MCF 10A (cell line): Measurements from ENCODE around the gene MTMR4. TPM values are rescaled to one million over a fixed set of nuclear protein-coding genes. Genes with fewer than 3 reads are reported as not detected.
A peak's percentile ranks its signal among the peaks of the same experiment; 100 is the strongest.

Experiments used
- BruUV-seq: library from RNA; stranded (reverse); fragments of 400-500 nt; replicated peaks from 2 replicates; lab custom pipeline; 2021; lab: Mats Ljungman, UMichigan
- CTCF ChIA-PET: fragments of 300-600 bp; sonication (Branson Sonifier 250); formaldehyde crosslinking; extraction: SDS; loops from one replicate; lab custom pipeline; 2021; ENCODE audit warnings: antibody characterized with exemption, inconsistent platforms; lab: Yijun Ruan, JAX
- POLR2A ChIA-PET: fragments of 300-600, 350-650 bp; sonication (Branson Sonifier 250); formaldehyde crosslinking; extraction: SDS; loops from one replicate; lab custom pipeline; 2020; ENCODE audit warnings: antibody characterized with exemption, inconsistent platforms; lab: Yijun Ruan, JAX
- DNase-seq: peaks from one replicate; pipeline ENCODE4 v3.0.0-alpha.2; 2018; ENCODE audit not compliant: unreplicated experiment
- H3K27ac Mint-ChIP-seq: one replicate; pipeline ENCODE4 v1.8.0; 2022; ENCODE audit warnings: mild to moderate bottlenecking, low read depth, mixed read lengths; ENCODE audit not compliant: unreplicated experiment
- H3K27me3 Mint-ChIP-seq: one replicate; pipeline ENCODE4 v1.8.0; 2022; ENCODE audit warnings: mixed read lengths; ENCODE audit not compliant: insufficient read depth, unreplicated experiment
- H3K36me3 Mint-ChIP-seq: one replicate; pipeline ENCODE4 v1.8.0; 2022; ENCODE audit warnings: mild to moderate bottlenecking, moderate library complexity, mixed read lengths; ENCODE audit not compliant: insufficient read depth, unreplicated experiment
- H3K4me1 Mint-ChIP-seq: one replicate; pipeline ENCODE4 v1.8.0; 2022; ENCODE audit warnings: mixed read lengths; ENCODE audit not compliant: insufficient read depth, unreplicated experiment
- H3K4me3 Mint-ChIP-seq: one replicate; pipeline ENCODE4 v1.8.0; 2022; ENCODE audit warnings: mild to moderate bottlenecking, moderate library complexity, mixed read lengths; ENCODE audit not compliant: unreplicated experiment
- H3K9me3 Mint-ChIP-seq: one replicate; pipeline ENCODE4 v1.8.0; 2022; ENCODE audit warnings: mixed read lengths; ENCODE audit not compliant: unreplicated experiment
- CTCF ChIP-seq: fragments of 200-600 bp; IDR thresholded peaks from one replicate; pipeline ENCODE4 v1.8.0; 2022; ENCODE audit warnings: antibody characterized with exemption, mild to moderate bottlenecking; ENCODE audit not compliant: unreplicated experiment
- intact Hi-C: fragments of 100-400 bp; cut with micrococcal nuclease; formaldehyde crosslinking; loops from 2 replicates; pipeline ENCODE4 v1.14.1; 2022
- total RNA-seq: library from RNA; stranded (reverse); gene quantifications from 2 replicates; pipeline ENCODE4 v1.2.3, GENCODE V29; 2022

MTMR4 gene
- total RNA-seq, 1 experiment from 2014 or later: 38.1 TPM

- H3K27me3 Mint-ChIP-seq: no peaks in the 10 kb centered on the region
- H3K9me3 Mint-ChIP-seq: no peaks in the 10 kb centered on the region
- H3K4me1 Mint-ChIP-seq: peaks cover 26% of the 10 kb centered on the region
- DNase-seq: no peak
- BruUV-seq: no TSS peak
- POLR2A ChIA-PET: interaction anchor here (1.9 kb wide), 1 partner anchor 110 kb away, joined by 10 read pairs; no protein-coding TSS in a partner anchor
- CTCF ChIA-PET: interaction anchor here (0.6 kb wide), 1 partner anchor 104 kb away, joined by 3 read pairs; the partner anchor contains the start of gene RNF43
- no peak overlapping the region for H3K4me3 Mint-ChIP-seq
- no peak overlapping the region for H3K27ac Mint-ChIP-seq
- no peak for TF ChIP-seq CTCF
- intact Hi-C loops: no loop called here
- no peaks in the 10 kb centered on the region for H3K36me3 Mint-ChIP-seq
Measured at GRCh38 chr17:58521680-58522079, 7.2 kb upstream of the MTMR4 start.

- TF ChIP-seq CTCF: peak; percentile 17
- no TSS peak for BruUV-seq
- ChIA-PET POLR2A (interaction anchor here (4.0 kb wide), 1 partner anchor 110 kb away, joined by 85 read pairs; no protein-coding TSS in a partner anchor), CTCF (interaction anchor here (0.6 kb wide), 2 partner anchors 43 to 156 kb away, joined by 3 to 5 read pairs; no protein-coding TSS in a partner anchor)
- Mint-ChIP-seq H3K27ac (no peak overlapping the region), H3K27me3 (no peaks in the 10 kb centered on the region), H3K9me3 (no peaks in the 10 kb centered on the region), H3K4me1 (peaks cover 28% of the 10 kb centered on the region), H3K4me3 (no peak overlapping the region), H3K36me3 (no peaks in the 10 kb centered on the region)
- intact Hi-C loops: no loop called here
- DNase-seq: peak; percentile 58
Measured at GRCh38 chr17:58520843-58521430, 6.5 kb upstream of the MTMR4 start.

- intact Hi-C loops: loop anchor here (1.0 to 2.0 kb wide), 6 partner anchors 69 to 487 kb away; partner anchors contain the start of genes RAD51C and TEX14
- H3K4me1 Mint-ChIP-seq: peaks cover 25% of the 10 kb centered on the region
- DNase-seq: peak; percentile 100
- H3K36me3 Mint-ChIP-seq: peaks cover 2% of the 10 kb centered on the region
- H3K27ac Mint-ChIP-seq: peak overlapping the region; percentile 95
- BruUV-seq: no TSS peak
- no peaks in the 10 kb centered on the region for H3K9me3 Mint-ChIP-seq
- ChIA-PET POLR2A (interaction anchor here (0.5 to 4.0 kb wide), 25 partner anchors 12 to 589 kb away, joined by 3 to 85 read pairs (median 7); partner anchors contain the start of genes RAD51C, TEX14 and TRIM37), CTCF (interaction anchor here (0.8 to 2.3 kb wide), 8 partner anchors 15 to 492 kb away, joined by 3 to 12 read pairs (median 8); no protein-coding TSS in a partner anchor)
- no peak for TF ChIP-seq CTCF
- peak overlapping the region; percentile 89 for H3K4me3 Mint-ChIP-seq
- H3K27me3 Mint-ChIP-seq: no peaks in the 10 kb centered on the region
Measured at GRCh38 chr17:58517928-58518609, 3.6 kb upstream of the MTMR4 start.
